ENCODE measurements around the gene KREMEN2. TPM values are rescaled to one million over a fixed set of nuclear protein-coding genes. Genes with fewer than 3 reads are reported as not detected.
A peak's percentile ranks its signal among the peaks of the same experiment; 100 is the strongest.

KREMEN2 gene
- total and polyA plus RNA-seq, 2 of the 13 experiments (the other 11 are each of a cell fraction or from before 2014, with no cell fraction given): 0.48 to 1.2 TPM

DNA sequence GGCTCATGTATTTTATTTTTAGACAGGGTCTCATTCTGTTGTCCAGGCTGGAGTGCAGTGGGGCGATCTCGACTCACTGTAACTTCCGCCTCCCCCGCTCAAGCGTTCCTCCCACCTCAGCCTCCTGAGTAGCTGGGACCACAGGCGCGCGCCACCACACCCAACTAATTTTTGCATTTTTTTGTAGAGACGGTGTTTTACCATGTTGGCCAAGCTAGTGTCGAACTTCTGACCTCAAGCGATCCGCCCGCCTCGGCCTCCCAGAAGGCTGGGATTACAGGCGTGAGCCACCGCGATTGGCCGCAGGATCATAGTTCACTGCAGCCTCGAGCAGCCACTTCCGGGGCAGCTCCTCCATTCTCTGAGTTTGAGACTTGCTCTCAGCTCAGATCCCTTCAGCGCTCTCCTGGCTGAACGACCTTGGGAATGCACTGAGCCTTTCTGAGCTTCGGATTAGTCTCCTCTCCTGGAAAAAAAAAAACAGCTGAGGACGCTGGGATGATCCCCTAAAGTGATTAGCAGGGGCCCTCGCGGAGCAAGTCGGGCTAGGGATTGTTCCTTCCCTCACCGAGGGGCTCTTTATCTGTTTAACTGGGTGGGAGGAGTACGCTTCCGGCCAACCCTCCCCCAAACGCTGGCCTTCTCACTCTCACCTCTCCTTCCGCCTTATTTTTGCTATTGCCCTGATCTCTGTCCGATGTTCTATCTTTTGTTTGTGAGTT is 17.3 kb downstream of the KREMEN2 start (continued):
- TF ChIP-seq, protein P1, sequence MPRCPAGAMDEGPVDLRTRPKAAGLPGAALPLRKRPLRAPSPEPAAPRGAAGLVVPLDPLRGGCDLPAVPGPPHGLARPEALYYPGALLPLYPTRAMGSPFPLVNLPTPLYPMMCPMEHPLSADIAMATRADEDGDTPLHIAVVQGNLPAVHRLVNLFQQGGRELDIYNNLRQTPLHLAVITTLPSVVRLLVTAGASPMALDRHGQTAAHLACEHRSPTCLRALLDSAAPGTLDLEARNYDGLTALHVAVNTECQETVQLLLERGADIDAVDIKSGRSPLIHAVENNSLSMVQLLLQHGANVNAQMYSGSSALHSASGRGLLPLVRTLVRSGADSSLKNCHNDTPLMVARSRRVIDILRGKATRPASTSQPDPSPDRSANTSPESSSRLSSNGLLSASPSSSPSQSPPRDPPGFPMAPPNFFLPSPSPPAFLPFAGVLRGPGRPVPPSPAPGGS (CRISPR knock-in tag; IDR thresholded peaks at IDR 0.05): no peak
- peak; percentile 52; the same call in 1 of the 2 replicates for TF ChIP-seq ZBTB3 (CRISPR knock-in tag; IDR thresholded peaks at IDR 0.05; ENCODE audit: borderline replicate concordance, low read depth)
- TF ChIP-seq, protein P2, sequence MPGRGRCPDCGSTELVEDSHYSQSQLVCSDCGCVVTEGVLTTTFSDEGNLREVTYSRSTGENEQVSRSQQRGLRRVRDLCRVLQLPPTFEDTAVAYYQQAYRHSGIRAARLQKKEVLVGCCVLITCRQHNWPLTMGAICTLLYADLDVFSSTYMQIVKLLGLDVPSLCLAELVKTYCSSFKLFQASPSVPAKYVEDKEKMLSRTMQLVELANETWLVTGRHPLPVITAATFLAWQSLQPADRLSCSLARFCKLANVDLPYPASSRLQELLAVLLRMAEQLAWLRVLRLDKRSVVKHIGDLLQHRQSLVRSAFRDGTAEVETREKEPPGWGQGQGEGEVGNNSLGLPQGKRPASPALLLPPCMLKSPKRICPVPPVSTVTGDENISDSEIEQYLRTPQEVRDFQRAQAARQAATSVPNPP (CRISPR knock-in tag; IDR thresholded peaks at IDR 0.05): no peak
- TF ChIP-seq, protein P3, sequence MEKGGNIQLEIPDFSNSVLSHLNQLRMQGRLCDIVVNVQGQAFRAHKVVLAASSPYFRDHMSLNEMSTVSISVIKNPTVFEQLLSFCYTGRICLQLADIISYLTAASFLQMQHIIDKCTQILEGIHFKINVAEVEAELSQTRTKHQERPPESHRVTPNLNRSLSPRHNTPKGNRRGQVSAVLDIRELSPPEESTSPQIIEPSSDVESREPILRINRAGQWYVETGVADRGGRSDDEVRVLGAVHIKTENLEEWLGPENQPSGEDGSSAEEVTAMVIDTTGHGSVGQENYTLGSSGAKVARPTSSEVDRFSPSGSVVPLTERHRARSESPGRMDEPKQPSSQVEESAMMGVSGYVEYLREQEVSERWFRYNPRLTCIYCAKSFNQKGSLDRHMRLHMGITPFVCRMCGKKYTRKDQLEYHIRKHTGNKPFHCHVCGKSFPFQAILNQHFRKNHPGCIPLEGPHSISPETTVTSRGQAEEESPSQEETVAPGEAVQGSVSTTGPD (CRISPR knock-in tag; IDR thresholded peaks at IDR 0.05): no peak
- TF ChIP-seq, protein P4, sequence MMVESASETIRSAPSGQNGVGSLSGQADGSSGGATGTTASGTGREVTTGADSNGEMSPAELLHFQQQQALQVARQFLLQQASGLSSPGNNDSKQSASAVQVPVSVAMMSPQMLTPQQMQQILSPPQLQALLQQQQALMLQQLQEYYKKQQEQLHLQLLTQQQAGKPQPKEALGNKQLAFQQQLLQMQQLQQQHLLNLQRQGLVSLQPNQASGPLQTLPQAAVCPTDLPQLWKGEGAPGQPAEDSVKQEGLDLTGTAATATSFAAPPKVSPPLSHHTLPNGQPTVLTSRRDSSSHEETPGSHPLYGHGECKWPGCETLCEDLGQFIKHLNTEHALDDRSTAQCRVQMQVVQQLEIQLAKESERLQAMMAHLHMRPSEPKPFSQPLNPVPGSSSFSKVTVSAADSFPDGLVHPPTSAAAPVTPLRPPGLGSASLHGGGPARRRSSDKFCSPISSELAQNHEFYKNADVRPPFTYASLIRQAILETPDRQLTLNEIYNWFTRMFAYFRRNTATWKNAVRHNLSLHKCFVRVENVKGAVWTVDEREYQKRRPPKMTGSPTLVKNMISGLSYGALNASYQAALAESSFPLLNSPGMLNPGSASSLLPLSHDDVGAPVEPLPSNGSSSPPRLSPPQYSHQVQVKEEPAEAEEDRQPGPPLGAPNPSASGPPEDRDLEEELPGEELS (CRISPR knock-in tag; IDR thresholded peaks at IDR 0.05): 0 out of 2 replicates have a peak, but pooled peaks have one; percentile 15
- no peak for TF ChIP-seq XBP1 (CRISPR knock-in tag; IDR thresholded peaks at IDR 0.05)
- TF ChIP-seq ZNF34 (CRISPR knock-in tag; IDR thresholded peaks at IDR 0.05; ENCODE audit: borderline replicate concordance): no peak
- TF ChIP-seq PAWR (CRISPR knock-in tag; IDR thresholded peaks at IDR 0.05; ENCODE audit: borderline replicate concordance): no peak
- TF ChIP-seq HES4 (CRISPR knock-in tag; IDR thresholded peaks at IDR 0.05; ENCODE audit: borderline replicate concordance): no peak
- TF ChIP-seq, protein P5, sequence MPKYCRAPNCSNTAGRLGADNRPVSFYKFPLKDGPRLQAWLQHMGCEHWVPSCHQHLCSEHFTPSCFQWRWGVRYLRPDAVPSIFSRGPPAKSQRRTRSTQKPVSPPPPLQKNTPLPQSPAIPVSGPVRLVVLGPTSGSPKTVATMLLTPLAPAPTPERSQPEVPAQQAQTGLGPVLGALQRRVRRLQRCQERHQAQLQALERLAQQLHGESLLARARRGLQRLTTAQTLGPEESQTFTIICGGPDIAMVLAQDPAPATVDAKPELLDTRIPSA (CRISPR knock-in tag; IDR thresholded peaks at IDR 0.05; ENCODE audit: borderline replicate concordance): no peak
- TF ChIP-seq, protein P6, sequence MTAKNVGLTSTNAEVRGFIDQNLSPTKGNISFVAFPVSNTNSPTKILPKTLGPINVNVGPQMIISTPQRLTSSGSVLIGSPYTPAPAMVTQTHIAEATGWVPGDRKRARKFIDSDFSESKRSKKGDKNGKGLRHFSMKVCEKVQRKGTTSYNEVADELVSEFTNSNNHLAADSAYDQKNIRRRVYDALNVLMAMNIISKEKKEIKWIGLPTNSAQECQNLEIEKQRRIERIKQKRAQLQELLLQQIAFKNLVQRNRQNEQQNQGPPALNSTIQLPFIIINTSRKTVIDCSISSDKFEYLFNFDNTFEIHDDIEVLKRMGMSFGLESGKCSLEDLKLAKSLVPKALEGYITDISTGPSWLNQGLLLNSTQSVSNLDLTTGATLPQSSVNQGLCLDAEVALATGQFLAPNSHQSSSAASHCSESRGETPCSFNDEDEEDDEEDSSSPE (CRISPR knock-in tag; IDR thresholded peaks at IDR 0.05): peak; percentile 70
- TF ChIP-seq NR2F6 (IDR thresholded peaks at IDR 0.05): no peak
- TF ChIP-seq NR2F6 (CRISPR knock-in tag; IDR thresholded peaks at IDR 0.05): peak; percentile 45
- TF ChIP-seq, protein P7, sequence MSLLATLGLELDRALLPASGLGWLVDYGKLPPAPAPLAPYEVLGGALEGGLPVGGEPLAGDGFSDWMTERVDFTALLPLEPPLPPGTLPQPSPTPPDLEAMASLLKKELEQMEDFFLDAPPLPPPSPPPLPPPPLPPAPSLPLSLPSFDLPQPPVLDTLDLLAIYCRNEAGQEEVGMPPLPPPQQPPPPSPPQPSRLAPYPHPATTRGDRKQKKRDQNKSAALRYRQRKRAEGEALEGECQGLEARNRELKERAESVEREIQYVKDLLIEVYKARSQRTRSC (CRISPR knock-in tag; IDR thresholded peaks at IDR 0.05; ENCODE audit: low read depth): no peak
- no peak for TF ChIP-seq WIZ (CRISPR knock-in tag; IDR thresholded peaks at IDR 0.05)
- TF ChIP-seq, protein P8, sequence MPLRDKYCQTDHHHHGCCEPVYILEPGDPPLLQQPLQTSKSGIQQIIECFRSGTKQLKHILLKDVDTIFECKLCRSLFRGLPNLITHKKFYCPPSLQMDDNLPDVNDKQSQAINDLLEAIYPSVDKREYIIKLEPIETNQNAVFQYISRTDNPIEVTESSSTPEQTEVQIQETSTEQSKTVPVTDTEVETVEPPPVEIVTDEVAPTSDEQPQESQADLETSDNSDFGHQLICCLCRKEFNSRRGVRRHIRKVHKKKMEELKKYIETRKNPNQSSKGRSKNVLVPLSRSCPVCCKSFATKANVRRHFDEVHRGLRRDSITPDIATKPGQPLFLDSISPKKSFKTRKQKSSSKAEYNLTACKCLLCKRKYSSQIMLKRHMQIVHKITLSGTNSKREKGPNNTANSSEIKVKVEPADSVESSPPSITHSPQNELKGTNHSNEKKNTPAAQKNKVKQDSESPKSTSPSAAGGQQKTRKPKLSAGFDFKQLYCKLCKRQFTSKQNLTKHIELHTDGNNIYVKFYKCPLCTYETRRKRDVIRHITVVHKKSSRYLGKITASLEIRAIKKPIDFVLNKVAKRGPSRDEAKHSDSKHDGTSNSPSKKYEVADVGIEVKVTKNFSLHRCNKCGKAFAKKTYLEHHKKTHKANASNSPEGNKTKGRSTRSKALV (CRISPR knock-in tag; IDR thresholded peaks at IDR 0.05): 0 out of 2 replicates have a peak, but pooled peaks have one; percentile 1
- no peak for TF ChIP-seq ZNF850 (CRISPR knock-in tag; conservative IDR thresholded peaks at IDR 0.05)
- TF ChIP-seq ZSCAN21 (CRISPR knock-in tag; IDR thresholded peaks at IDR 0.05; ENCODE audit: borderline replicate concordance): 0 out of 2 replicates have a peak, but pooled peaks have one; percentile 39

Data from HepG2 (cell line).